SJCRH30 (cell line): ENCODE measurements around the gene MPDU1. TPM values are rescaled to one million over a fixed set of nuclear protein-coding genes. Genes with fewer than 3 reads are reported as not detected.

Experiments used
- DNase-seq, 2 experiments: peaks; one replicate each; pipeline ENCODE4 v3.0.0-alpha.2; 2015 to 2020
- H3K27ac ChIP-seq: fragments of 250-450 bp; sonication (Bioruptor Pico); 2 replicates; pipeline ENCODE4 v1.5.1; 2020; ENCODE audit warnings: mild to moderate bottlenecking, moderate library complexity
- H3K27me3 ChIP-seq: fragments of 250-450 bp; sonication (Bioruptor Pico); 2 replicates; pipeline ENCODE4 v1.5.1; 2020; ENCODE audit warnings: mild to moderate bottlenecking, moderate library complexity
- H3K36me3 ChIP-seq: fragments of 250-450 bp; sonication (Bioruptor Pico); 2 replicates; pipeline ENCODE4 v1.5.1; 2020; ENCODE audit warnings: mild to moderate bottlenecking, moderate library complexity
- H3K4me1 ChIP-seq: fragments of 250-450 bp; sonication (Bioruptor Pico); 2 replicates; pipeline ENCODE4 v1.5.1; 2020; ENCODE audit warnings: mild to moderate bottlenecking, moderate library complexity
- H3K4me3 ChIP-seq: fragments of 250-450 bp; sonication (Bioruptor Pico); 2 replicates; pipeline ENCODE4 v1.5.1; 2020; ENCODE audit warnings: mild to moderate bottlenecking, moderate library complexity
- H3K9me3 ChIP-seq: fragments of 250-450 bp; sonication (Bioruptor Pico); replicated peaks from 2 replicates; pipeline ENCODE4 v1.5.1; 2020; ENCODE audit warnings: mild to moderate bottlenecking, moderate library complexity
- total RNA-seq: library from RNA; depleted of rRNA; stranded (reverse); fragments of >200 nt; shearing (Covaris generic); gene quantifications from 2 replicates; pipeline ENCODE4 v1.2.3, GENCODE V29; 2014

The MPDU1 gene
- total RNA-seq, 1 experiment from 2014 or later: 44.1 TPM

DNA sequence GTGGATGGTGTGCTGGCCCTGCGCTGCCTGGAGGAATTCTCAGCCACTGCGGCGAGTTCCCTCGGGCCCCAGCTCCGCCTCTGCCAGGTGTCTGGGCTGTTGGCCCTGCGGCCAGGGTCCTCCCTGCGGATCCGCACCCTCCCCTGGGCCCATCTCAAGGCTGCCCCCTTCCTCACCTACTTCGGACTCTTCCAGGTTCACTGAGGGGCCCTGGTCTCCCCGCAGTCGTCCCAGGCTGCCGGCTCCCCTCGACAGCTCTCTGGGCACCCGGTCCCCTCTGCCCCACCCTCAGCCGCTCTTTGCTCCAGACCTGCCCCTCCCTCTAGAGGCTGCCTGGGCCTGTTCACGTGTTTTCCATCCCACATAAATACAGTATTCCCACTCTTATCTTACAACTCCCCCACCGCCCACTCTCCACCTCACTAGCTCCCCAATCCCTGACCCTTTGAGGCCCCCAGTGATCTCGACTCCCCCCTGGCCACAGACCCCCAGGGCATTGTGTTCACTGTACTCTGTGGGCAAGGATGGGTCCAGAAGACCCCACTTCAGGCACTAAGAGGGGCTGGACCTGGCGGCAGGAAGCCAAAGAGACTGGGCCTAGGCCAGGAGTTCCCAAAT lies 26.4 kb upstream of the MPDU1 start:
- no peak for DNase-seq
- Histone ChIP-seq H3K27ac (no peak overlapping the region), H3K4me1 (0 out of 2 replicates have a peak, but pooled peaks cover 5% of the 10 kb centered on the region), H3K4me3 (no peak overlapping the region), H3K27me3 (no peaks in the 10 kb centered on the region), H3K9me3 (no peaks in the 10 kb centered on the region), H3K36me3 (no peaks in the 10 kb centered on the region)

DNA sequence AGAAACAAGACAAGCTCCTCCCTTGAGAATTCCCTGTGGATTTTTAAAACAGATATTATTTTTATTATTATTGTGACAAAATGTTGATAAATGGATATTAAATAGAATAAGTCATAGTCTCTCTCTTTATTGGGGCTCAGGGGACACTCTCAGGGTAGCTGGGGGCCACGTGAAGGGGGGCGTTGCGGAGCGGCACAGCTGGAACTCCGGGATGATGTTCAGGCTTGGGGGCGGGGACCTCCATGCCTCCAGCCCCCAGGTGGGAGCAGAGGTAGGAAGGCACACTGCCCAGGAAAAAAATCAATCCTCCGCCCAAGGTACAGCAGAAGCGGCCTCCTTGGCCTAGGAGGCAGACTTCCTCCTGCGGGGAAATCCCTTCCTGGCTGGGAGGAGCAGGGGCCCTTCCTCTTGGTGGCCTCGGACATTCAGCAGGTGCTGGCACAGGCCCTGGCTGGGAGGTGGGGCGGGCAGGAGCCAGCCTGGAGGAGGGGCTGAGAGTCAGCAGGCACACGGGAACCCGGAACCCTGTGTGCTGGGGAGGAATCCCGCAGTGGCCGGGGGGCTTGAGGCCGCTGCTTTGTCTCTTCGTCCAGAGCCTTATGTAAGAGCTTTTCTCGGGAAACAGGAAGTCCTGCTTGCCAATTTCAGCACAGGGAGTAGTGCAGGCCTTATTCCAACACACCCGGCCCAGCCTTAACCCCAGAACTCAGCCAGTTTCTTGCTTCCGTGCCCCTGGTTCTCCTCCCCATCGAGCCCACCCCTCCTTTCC lies 25.7 kb upstream of the MPDU1 start:
- peak overlapping the region; percentile 43 for H3K4me3 ChIP-seq

DNA sequence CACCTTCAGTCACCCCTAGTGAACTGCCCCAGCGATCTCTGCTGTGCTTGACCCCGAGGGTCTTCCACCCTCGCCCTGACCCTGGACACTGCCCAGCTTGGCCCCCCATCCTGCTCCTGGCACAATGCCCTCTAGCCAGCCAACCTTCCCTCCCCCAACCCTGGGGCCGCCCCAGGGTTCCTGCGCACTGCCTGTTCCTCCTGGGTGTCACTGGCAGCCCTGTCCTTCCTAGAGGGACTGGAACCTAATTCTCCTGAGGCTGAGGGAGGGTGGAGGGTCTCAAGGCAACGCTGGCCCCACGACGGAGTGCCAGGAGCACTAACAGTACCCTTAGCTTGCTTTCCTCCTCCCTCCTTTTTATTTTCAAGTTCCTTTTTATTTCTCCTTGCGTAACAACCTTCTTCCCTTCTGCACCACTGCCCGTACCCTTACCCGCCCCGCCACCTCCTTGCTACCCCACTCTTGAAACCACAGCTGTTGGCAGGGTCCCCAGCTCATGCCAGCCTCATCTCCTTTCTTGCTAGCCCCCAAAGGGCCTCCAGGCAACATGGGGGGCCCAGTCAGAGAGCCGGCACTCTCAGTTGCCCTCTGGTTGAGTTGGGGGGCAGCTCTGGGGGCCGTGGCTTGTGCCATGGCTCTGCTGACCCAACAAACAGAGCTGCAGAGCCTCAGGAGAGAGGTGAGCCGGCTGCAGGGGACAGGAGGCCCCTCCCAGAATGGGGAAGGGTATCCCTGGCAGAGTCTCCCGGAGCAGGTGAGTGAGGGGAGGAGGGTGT lies 24.9 kb upstream of the MPDU1 start, which contains the start of gene TNFSF13:
TSS of gene TNFSF13 (plus strand) at position 207 of the 776 bp plus-strand sequence. CDS start at position 497, 290 bp downstream.
- Histone ChIP-seq H3K4me1 (0 out of 2 replicates have a peak, but pooled peaks cover 5% of the 10 kb centered on the region), H3K27me3 (no peaks in the 10 kb centered on the region), H3K9me3 (no peaks in the 10 kb centered on the region), H3K36me3 (no peaks in the 10 kb centered on the region), H3K4me3 (peak within 1 kb of the TSS; percentile 43), H3K27ac (no peak within 1 kb of the TSS)
- DNase-seq: no peak

More for the DNA sequence above, 25.7 kb upstream of the MPDU1 start:
- peak; percentile 53 to 63 for DNase-seq
- Histone ChIP-seq H3K27me3 (no peaks in the 10 kb centered on the region), H3K27ac (no peak overlapping the region), H3K4me1 (0 out of 2 replicates have a peak, but pooled peaks cover 5% of the 10 kb centered on the region), H3K36me3 (no peaks in the 10 kb centered on the region), H3K9me3 (no peaks in the 10 kb centered on the region)

DNA sequence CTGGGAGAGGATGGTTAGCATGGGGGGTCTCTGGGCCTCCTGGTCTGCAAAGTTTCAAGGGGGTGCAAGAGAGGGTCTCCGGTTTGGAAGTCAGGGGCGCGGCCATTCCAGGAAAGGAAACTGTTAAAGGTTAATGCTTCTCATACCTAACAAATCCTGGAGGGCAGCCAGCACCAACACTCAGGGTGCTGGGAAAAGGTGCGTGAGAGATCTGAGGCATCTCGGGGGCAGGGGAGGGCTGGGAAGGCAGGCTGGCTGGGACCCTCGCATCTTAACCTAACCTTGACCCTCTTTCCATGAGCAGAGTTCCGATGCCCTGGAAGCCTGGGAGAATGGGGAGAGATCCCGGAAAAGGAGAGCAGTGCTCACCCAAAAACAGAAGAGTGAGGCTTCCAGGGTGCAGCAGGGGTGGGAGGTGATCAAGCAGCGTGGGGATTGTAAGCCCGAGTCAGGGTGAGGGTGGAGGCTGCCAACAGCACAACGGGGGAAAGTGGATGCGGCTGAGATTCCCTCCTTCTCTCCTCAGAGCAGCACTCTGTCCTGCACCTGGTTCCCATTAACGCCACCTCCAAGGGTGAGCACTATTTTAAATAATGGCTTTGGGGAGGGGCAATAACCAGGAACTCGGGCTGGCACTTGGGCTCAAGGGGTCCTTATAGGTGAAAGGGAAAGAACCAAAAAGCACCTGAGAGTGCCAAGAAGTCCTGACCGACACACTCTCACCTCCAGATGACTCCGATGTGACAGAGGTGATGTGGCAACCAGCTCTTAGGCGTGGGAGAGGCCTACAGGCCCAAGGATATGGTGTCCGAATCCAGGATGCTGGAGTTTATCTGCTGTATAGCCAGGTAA lies 24.1 kb upstream of the MPDU1 start:
- H3K27me3 ChIP-seq: no peaks in the 10 kb centered on the region
- no peak for DNase-seq
- peaks cover 1% of the 10 kb centered on the region; the same call in 1 of the 2 replicates for H3K36me3 ChIP-seq
- no peak overlapping the region for H3K27ac ChIP-seq
- H3K9me3 ChIP-seq: no peaks in the 10 kb centered on the region
- 0 out of 2 replicates have a peak, but pooled peaks cover 5% of the 10 kb centered on the region for H3K4me1 ChIP-seq
- no peak overlapping the region for H3K4me3 ChIP-seq

DNA sequence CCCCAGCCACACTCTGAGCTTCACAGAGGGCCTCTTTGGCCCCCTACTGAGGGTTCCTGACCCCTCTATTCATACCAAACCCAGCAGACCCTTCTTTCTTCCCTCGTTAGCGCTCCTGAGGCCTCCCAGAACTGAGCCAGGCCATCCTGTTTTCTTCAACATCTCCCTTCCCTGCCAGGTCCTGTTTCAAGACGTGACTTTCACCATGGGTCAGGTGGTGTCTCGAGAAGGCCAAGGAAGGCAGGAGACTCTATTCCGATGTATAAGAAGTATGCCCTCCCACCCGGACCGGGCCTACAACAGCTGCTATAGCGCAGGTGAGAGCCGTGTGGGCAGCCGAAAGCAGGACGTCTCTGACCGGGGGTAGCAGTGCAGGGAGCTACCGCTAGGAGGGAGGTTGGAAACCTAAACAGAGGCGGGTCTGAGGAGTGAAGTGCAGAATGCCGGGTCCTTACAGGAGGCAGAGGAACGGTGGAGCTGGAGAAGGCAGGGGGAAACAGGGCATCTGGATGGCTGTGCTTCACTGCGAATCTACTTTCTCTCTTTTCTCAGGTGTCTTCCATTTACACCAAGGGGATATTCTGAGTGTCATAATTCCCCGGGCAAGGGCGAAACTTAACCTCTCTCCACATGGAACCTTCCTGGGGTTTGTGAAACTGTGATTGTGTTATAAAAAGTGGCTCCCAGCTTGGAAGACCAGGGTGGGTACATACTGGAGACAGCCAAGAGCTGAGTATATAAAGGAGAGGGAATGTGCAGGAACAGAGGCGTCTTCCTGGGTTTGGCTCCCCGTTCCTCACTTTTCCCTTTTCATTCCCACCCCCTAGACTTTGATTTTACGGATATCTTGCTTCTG lies 23.3 kb upstream of the MPDU1 start:
- Histone ChIP-seq H3K4me3 (peak overlapping the region; percentile 76), H3K27ac (no peak overlapping the region), H3K9me3 (no peaks in the 10 kb centered on the region), H3K27me3 (no peaks in the 10 kb centered on the region), H3K4me1 (0 out of 2 replicates have a peak, but pooled peaks cover 5% of the 10 kb centered on the region), H3K36me3 (peaks cover 9% of the 10 kb centered on the region)
- DNase-seq: peak; percentile 43 to 46

DNA sequence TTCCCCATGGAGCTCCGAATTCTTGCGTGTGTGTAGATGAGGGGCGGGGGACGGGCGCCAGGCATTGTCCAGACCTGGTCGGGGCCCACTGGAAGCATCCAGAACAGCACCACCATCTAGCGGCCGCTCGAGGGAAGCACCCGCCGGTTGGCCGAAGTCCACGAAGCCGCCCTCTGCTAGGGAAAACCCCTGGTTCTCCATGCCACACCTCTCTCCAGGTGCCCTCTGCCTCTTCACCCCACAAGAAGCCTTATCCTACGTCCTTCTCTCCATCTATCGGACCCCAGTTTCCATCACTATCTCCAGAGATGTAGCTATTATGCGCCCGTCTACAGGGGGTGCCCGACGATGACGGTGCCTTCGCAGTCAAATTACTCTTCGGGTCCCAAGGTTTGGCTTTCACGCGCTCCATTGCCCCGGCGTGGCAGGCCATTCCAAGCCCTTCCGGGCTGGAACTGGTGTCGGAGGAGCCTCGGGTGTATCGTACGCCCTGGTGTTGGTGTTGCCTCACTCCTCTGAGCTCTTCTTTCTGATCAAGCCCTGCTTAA lies 22.6 kb upstream of the MPDU1 start:
- H3K4me1 ChIP-seq: 0 out of 2 replicates have a peak, but pooled peaks cover 5% of the 10 kb centered on the region
- peak overlapping the region; percentile 76 for H3K4me3 ChIP-seq
- H3K27ac ChIP-seq: peak overlapping the region; percentile 55
- H3K27me3 ChIP-seq: no peaks in the 10 kb centered on the region
- peak; percentile 78 to 84 for DNase-seq
- peaks cover 13% of the 10 kb centered on the region for H3K36me3 ChIP-seq
- H3K9me3 ChIP-seq: no peaks in the 10 kb centered on the region

DNA sequence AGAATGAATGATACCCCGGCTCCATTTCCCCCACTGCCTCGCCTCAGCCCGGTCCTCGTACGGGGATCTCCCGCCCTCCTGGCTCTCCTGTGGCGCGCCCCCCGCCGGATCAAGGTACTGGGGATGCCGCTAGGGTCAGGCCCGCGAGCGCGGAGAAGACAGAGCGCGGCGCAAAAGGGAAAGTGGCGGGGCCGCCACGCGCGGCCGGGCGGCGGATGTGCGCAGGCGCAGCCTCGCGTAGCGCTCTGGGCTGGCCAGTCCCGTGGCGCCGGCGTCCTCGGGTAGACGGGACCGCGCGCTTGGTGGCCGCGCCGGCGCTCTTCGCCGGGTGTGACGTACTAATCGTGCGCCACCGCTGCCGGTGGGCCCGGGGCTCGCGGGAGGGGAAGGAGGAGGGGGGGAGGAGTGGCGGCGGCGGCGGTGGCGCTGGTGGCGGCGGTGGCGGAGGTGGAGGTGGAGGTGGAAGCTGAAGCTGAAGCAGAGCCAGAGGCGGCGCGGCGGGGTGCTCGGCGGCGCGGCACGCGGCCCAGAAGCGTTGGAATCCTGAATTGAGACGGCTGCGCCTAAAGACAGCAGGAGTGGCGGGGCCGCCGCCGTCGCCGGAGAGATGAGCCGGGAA lies 22.0 kb upstream of the MPDU1 start, which contains the start of gene SENP3:
TSS of gene SENP3 (plus strand) at position 331 of the 619 bp plus-strand sequence. CDS start 1,158 bp downstream, outside the sequence.
- H3K27me3 ChIP-seq: no peaks in the 10 kb centered on the region
- H3K36me3 ChIP-seq: peaks cover 13% of the 10 kb centered on the region
- H3K9me3 ChIP-seq: no peaks in the 10 kb centered on the region
- H3K4me1 ChIP-seq: 0 out of 2 replicates have a peak, but pooled peaks cover 5% of the 10 kb centered on the region
- DNase-seq: peak; percentile 79 to 82
- peak within 1 kb of the TSS; percentile 76 for H3K4me3 ChIP-seq
- peak within 1 kb of the TSS; percentile 55 for H3K27ac ChIP-seq

DNA sequence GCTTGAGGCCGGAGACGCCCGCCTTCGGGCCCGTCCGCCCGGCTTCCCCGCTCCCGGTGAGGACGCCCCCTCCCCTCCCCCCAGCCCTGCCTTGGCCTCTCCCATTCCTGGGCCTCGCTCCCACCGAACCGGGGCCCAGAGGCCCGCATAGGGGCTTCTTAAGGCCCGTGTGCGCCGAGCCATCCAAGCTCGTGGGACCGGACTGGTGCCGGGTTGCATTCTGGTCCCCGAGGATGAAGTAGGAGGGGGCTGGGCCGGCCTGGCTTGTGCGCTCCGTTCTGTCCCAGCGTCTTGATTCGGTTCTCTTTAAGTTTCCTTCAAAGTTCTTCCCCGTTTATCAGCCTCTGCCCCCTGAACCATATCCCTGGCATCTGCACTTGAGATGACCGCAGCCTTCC lies 21.4 kb upstream of the MPDU1 start:
- Histone ChIP-seq H3K36me3 (peaks cover 18% of the 10 kb centered on the region), H3K9me3 (no peaks in the 10 kb centered on the region), H3K27me3 (no peaks in the 10 kb centered on the region), H3K4me3 (peak overlapping the region; percentile 76), H3K27ac (peak overlapping the region; percentile 55), H3K4me1 (0 out of 2 replicates have a peak, but pooled peaks cover 5% of the 10 kb centered on the region)
- DNase-seq: no peak

DNA sequence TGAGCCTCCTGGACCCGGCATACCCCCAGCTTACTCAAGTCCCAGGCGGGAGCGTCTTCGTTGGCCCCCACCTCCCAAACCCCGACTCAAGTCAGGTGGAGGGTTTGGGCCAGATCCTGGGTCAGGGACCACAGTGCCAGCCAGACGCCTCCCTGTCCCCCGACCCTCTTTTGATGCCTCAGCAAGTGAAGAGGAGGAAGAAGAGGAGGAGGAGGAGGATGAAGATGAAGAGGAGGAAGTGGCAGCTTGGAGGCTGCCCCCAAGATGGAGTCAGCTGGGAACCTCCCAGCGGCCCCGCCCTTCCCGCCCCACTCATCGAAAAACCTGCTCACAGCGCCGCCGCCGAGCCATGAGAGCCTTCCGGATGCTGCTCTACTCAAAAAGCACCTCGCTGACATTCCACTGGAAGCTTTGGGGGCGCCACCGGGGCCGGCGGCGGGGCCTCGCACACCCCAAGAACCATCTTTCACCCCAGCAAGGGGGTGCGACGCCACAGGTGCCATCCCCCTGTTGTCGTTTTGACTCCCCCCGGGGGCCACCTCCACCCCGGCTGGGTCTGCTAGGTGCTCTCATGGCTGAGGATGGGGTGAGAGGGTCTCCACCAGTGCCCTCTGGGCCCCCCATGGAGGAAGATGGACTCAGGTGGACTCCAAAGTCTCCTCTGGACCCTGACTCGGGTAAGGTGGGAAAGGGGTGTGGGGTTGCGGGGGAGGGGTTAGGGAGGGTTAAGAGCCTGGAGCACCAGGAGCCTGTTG lies 20.4 kb upstream of the MPDU1 start:
- peaks cover 18% of the 10 kb centered on the region for H3K36me3 ChIP-seq
- DNase-seq: no peak
- no peak overlapping the region; the same call in 1 of the 2 replicates for H3K4me3 ChIP-seq
- no peak overlapping the region for H3K27ac ChIP-seq
- no peaks in the 10 kb centered on the region for H3K9me3 ChIP-seq
- H3K4me1 ChIP-seq: 0 out of 2 replicates have a peak, but pooled peaks cover 2% of the 10 kb centered on the region
- H3K27me3 ChIP-seq: no peaks in the 10 kb centered on the region

DNA sequence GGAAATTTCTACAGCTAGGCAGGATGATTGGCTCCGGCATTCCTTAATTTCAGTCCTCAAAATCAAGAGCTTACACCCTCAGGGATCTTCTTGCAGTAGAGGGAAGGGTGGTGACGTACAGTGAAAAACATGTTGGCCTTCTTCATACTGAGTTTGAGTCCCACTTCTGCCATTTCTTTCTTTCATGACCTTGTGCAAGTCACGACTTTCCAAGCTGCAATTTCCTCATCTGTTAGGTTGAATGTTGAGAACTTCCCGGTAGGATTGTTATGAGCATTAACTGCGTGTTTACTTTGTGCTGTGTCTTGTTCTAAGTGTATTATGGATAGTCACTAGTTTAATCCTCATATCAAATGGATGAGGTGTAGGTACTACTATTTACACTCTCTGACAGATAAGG lies 14.1 kb upstream of the MPDU1 start:
- DNase-seq: no peak
- no peaks in the 10 kb centered on the region for H3K4me1 ChIP-seq
- H3K36me3 ChIP-seq: peaks cover 38% of the 10 kb centered on the region
- no peak overlapping the region for H3K27ac ChIP-seq
- no peaks in the 10 kb centered on the region for H3K9me3 ChIP-seq
- H3K27me3 ChIP-seq: no peaks in the 10 kb centered on the region
- no peak overlapping the region for H3K4me3 ChIP-seq

DNA sequence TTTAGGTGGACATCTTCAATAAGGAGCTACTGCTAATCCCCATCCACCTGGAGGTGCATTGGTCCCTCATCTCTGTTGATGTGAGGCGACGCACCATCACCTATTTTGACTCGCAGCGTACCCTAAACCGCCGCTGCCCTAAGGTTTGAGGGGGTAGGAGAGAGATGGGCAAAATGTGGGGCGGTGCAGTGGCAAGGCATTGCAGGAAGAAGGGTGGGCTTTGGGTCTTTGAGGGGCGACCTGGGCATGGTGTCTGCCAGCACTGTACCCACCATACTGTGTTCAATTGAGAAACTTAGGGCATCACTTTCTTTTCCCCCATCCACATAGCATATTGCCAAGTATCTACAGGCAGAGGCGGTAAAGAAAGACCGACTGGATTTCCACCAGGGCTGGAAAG lies 13.3 kb upstream of the MPDU1 start:
- Histone ChIP-seq H3K9me3 (no peaks in the 10 kb centered on the region), H3K27me3 (no peaks in the 10 kb centered on the region), H3K4me3 (no peak overlapping the region), H3K36me3 (peaks cover 39% of the 10 kb centered on the region), H3K27ac (no peak overlapping the region), H3K4me1 (no peaks in the 10 kb centered on the region)
- no peak for DNase-seq

DNA sequence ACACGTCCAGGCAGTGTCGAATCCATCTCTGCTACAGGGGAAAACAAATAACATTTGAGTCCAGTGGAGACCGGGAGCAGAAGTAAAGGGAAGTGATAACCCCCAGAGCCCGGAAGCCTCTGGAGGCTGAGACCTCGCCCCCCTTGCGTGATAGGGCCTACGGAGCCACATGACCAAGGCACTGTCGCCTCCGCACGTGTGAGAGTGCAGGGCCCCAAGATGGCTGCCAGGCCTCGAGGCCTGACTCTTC lies 11.4 kb upstream of the MPDU1 start:
- DNase-seq: no peak
- Histone ChIP-seq H3K4me3 (peak overlapping the region; percentile 40), H3K27me3 (no peaks in the 10 kb centered on the region), H3K9me3 (no peaks in the 10 kb centered on the region), H3K4me1 (no peaks in the 10 kb centered on the region), H3K36me3 (peaks cover 48% of the 10 kb centered on the region), H3K27ac (no peak overlapping the region)
